Inflammatory macrophage treated with lipopolysaccharide for 1 hour (primary cell): Measurements from ENCODE around the gene SACS.
"Not testable (repeated sequence)": the region's sequence is repeated elsewhere in the genome, so short reads cannot be mapped to it uniquely, and the experiment has no call there.

ENCODE experiments used
- DNase-seq, 2 donors: peaks; one replicate each; pipeline ENCODE4 v3.0.0-alpha.2; 2020 to 2022

Gene SACS

DNA sequence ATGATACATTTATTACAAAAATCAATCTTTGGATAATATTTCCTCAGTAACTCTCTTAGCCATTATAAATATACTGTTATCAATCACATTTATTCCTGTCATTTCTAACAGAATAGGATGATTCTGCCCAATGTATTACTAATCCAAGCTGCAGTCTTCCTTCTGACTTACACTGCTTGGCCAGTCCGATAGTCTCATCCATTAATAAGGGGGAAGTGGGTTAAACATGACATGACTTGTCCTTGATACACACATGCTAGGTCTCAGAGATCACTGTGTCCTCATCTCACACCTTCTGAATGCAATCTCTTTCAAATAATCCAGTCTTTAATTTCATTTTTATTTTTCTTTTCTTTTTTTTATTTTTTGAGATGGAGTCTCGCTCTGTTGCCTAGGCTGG is 18.8 kb downstream of the SACS start:
- no peak for DNase-seq

DNA sequence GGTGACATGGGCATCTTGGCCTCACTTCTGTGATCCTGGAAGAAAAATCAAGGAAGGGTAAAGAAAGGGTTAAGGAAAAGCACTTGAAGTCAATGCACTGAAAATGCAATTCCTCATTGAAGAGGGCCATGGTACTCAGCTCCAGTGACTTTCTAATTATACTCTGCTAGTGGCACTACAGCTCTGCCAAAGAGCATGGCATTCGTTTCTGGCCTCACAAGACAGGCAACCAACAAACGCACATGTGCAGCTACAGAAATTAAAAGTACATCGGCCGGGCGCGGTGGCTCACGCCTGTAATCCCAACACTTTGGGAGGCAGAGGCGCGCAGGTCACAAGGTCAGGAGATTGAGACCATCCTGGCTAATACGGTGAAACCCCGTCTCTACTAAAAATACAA is 21.8 kb downstream of the SACS start:
- no peak for DNase-seq

DNA sequence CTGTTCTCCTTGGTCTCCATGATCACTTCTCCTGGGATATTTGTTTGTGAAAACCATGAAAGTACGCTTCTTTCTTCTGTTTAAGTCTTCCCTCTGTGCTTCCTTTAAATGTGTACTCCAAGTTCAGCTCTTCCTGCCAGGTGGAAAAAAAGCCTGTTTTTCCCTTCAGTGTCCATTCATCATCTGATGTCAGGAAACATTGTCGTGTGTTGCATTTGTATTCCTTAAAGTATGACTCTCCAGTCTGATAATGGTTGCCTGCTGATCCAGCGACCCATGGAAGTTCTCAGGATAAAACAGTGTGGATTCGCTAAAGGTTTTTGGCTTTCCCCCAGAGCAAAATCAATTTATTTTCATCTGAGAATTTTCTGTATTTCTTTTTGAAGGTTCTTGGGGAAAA is 22.3 kb downstream of the SACS start:
- DNase-seq: no peak

DNA sequence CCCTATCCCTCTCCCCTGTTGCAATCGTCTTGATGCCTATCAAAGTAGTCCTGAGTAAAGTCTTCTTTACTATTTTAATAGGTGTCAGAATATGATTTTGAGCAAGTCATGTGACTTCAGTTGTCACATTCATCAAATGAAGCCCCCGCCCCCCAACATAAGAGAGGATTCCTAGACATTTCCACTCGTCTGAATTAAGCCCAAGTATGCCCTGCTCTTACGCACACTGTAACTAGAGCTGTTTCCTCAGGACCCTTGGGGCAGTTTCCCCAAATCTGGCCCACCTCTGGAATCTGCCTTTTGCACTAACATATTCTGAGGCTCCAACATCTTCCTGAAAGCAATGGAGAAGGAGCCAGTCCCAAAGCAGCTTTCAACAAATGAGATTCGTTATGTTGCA is 25.5 kb downstream of the SACS start:
- DNase-seq: no peak

DNA sequence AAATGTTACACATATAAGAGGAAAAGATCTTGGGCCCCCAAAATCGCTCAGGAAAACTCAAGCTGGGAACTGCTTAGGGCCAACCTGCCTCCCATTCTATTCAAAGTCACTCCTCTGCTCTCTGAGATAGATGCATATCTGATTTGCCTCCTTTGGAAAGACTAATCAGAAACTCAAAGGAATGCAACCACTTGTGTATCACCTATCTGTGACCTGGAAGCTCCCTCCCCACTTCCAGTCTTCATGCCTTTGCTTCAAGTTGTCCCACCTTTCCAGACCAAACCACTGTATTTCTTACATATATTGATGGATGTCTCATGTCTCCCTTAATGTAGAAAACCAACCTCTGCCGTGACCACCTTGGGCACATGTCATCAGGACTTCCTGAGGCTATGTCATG is 32.3 kb downstream of the SACS start:
- DNase-seq: not testable (repeated sequence)

DNA sequence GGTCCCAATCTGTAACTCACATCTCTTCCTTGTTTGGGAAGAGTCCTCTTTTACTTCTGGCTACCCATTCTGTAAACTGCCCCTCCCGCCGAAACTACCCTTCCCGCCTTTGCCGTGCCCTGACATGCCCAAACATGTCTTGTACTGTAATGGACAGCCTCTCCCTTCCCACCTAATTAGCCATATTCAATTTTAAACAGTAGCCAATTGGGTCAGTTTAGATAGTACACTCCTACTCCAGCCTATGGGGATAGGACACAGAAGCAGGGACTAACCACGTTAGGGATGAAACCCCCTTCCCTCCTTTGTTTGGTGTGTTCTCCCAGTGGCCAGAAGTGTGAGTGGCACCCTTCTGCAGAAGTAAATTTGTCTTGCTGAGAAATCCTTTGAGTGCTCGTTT is 34.2 kb downstream of the SACS start:
- no peak for DNase-seq

DNA sequence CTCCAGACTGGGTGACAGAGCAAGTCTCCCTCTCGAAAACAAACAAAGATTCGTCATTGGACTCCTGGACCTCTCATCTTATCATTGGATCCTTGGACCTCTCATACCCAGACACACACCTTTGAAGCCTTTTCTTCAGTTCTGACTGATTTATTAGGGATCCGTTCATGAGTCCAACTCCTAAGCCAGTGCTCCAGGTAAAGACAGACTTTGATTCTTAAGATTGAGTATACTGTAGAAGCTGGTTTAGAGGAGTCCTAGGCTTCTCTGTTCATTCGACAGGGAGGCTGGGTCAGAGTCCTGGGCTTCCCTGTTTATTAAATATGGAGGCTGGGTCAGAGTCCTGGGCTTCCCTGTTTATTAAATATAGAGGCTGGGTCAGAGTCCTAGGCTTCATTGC is 38.7 kb downstream of the SACS start:
- DNase-seq: no peak

DNA sequence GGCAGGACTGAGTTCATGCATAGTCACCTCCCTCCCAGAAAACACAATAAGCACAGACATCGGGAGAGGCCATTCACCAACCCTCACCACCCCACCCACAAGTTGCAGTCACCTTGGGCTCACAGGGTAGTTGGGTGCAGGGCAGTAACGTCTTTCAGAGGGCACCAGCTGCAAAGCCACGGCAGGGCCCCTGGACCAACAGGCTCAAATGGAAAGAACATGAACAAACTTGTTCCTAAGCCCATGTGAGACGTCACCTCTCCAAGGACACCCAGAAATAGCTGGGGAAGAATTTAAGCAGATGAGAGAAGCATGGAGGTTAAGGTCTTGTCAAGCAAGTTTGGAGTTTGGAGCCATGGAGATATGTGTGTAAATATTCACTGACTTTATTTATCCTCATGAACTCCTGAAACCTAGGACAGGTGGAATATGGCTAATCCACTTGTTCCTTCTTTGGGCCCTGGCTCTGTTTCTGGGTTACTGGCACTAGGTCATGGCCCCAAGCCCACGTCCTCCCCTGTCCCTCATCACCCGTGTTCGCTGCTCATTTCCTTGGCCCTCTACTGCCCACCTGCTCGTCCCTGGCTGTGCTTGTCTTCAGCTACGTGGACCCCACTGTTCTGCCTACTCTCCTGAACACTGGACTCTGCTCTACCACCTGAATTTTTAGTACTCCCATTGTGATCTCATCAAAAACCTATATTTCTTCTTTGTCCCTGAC is 40.4 kb downstream of the SACS start:
- DNase-seq: no peak

DNA sequence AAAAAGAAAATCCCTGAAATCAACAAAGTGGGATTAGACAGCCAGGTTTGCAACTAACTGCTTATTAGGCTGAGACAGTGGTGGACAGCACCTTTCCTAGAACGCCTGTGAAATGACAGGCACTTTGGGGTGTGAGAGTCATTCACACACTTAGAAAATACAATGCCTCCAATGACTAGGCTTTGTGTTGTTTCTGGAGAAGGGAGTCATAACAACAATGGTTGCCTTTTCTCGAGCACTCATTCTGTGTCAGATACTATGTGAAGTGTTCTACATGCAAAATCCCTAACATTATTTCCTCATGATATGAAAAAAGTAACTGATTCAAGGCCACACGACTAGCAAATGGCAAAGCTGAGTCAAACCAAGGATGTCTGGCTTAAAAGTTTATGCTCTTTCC is 41.2 kb downstream of the SACS start:
- DNase-seq: no peak

DNA sequence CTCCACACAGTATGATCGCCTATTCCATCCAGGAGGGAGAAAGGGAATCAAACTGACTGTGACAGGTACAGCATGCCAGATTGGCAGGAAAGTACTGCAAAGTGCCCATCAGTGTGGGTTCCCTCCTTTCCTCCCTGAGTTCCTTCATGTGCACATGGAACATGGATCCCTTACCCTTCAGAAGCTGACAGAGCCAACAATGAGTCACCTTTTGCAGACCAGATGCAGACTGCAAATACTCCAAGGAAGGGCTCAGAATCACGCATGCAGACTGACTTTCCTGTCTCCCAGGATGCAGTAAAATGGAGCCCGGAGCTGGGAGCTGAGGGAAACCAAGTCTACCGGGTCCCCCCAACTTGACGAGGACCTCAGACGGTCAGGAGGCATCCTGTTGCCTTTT is 41.8 kb downstream of the SACS start:
- no peak for DNase-seq

DNA sequence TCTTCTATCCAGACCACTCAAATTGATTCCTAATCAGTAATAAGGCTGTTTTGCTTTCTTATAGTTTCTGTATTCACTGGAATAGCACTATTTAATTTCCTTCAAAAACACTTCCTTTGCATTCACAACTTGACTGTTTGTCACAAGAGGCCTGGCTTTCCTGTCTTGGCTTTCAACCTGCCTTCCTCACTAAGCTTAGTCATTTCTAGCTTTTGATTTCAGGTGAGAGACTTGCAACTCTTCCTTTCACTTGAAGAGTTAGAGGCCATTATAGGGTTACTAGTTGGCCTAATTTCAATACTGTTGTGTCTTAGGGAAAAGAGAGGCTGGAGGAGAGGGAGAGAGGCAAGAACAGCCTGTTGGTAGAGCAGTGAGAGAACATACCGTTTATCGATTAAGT is 47.0 kb downstream of the SACS start:
- no peak for DNase-seq

DNA sequence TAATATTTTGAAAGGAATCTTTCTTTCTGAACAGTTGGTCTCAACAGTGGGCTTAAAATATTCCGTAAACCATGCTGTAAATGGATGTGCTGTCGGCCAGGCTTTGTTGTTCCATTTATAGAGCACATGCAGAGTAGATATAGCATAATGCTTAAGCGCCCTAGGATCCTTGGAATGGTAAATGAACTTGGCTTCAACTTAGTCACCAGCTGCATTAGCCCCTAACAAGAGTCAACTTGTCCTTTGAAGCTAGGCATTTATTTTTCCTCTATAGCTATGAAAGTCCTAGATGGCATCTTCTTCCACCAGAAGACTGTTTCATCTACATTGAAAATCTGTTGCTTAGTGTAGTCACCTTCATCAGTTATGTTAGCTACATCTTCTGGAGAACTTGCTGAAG is 47.6 kb downstream of the SACS start:
- DNase-seq: no peak

DNA sequence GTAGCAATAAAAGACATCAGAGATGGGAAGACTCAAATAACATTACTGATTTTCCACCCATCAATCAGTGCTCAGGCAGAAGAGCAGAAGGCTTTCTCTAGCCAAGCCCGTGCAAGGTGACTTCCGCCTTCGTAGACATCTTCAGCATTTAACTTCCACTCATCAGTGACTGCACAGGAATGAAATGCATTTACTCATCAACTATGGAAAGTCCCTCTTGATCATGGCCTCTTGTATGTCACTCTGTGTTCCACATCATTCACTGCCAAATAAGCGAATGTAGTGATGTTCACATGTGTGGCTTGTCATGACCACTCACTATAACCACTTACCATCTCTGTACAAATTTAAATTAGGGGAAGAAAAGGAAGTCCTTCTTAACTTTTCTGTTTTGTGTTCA is 49.4 kb downstream of the SACS start:
- DNase-seq: peak in 1 of 2 donors; percentile 13

DNA sequence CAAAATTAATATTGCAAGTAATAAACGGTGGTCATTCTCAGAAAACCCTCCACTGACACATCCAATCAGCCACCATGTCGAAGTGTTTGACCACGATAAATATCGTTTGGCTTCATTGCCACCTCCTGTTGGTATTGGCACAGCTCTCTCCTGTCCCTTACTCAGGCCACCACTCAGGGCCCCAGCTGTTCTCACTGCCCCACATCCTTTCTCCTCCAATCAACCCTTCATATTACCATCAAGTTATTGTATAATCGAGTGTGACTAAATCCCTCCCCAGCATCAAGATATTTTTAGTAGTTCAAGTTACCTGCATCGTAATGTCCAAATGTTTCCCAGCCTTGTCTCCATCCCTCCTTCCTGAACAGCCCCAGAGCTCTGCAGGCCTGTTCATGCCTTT is 50.4 kb downstream of the SACS start:
- DNase-seq: no peak

DNA sequence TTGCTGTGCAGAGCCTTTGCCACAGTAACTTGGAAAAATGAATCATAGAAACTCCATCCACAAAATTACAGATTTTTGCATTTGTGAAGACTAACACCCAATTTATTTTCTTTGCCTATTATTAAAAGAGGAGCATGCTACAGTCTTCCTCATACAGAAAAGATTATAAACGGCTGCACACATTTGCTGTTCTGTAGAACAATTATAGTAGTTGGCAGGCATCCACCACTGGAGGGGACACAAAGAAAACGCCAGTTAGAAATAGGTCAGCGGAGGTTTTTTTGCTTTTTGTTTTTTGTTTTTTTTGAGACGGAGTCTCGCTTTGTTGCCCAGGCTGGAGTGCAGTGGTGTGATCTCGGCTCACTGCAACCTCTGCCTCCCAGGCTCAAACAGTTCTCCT is 51.6 kb downstream of the SACS start:
- no peak for DNase-seq

DNA sequence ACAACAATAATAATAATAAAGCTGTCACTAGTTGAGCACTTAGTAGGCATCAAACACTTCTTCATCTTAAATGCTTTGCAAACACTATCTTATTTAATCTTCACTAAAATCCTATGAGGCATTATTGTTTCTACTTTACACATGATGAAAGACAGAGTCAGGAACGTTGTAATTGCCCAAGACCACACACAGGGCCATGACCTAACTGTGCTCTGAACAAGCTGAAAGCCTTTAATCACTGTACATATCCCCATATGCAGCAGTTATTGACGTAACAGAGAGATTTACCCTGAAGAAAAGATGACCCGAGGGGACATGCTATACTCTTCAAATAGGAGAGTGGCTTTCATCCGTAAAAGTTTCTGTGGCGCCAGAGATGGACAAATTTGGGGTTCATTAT is 53.0 kb downstream of the SACS start:
- no peak for DNase-seq

DNA sequence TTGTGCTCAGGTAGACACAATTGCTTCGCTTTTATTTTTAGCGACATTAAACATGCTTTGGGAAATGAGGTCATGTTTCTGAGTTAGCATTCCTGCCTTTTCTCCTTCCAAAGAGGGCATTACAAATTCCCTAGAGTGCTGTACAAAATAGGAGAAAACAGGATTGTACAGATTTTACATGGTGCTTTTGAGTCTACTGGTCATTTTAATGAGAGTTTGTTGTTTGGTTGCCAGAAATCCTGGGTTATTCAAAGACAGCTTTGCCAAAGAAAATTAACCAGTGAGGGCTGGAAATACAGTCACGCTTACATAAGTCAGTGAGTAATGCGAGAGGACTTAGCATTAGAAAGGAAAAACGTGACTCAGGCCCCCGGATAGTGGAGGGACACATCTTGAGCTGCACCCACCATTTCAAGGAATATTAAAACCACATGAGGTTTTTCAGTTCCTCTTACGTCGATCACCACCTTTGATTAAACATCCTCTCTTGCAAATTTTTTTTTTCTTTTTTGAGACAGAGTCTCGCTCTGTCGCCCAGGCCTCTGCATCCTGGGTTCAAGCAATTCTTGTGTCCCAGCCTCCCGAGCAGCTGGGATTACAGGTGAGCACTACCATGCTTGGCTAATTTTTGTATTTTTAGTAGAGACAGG is 55.4 kb downstream of the SACS start:
- DNase-seq: peak; percentile 26 to 60

DNA sequence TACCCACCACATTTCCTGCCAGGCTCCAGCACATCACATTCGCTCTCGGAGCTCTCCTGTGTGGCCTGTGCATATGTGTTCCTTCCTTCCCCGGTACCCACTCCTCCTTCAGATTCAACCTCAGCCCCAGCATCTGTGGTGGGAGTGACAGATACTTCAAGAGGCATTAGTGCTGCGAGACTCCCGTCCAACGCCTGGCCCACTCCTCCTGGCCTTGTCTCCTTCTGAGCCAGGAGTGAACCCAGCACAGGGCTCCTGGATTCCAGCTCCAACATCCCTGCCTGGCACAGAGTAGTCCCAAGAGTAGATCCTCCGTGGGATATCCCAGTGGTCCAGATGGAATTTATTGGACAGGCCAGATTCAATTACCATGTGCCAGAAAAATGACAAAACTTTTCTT is 55.9 kb downstream of the SACS start:
- no peak for DNase-seq

DNA sequence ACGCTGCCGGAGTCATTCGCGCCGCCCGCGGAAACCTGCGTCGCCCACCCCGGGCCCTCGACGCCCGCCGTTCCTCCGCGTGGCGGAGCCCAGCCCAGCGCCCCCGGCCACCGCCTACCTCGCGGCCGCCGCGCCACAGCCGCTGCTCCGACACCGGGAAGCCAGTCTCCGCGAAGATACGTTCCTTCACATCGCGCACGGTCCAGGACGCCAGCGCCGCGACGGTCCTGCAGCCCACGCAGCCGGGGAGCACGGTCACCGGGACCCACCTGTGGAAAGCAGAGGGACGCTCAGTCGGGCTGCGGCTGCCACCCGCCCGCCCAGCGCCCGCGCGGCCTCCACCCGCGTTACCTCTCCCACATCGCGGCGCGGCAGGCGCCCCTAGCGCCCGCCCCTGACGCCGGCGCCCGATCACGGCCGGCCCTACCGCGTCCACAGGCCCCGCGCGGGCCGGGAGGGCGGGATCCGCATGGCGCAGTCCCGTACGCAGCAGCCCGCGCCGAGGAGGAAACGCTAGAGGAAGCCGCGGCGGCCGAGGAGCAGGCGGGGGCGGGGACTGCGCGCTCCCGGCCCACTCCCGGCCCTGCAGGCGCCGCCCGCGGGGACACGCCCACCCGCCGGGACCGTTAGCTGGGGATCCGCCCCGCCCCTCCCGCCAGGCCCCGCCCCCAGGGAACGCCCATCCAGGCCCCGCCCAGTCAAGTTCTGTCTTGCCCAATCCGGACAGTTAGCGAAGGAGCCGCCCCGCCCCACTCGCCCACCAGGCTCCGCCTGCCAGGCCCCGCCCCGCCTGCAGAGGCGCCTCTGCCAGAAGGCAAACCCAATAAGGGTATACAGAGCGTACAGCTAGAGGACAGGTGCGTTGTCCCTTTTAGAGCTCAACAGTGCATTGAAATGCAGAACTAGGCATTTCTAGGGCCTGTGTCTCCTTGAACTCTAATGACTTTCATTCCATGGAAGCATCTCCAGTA is 58.2 kb downstream of the SACS start:
- peak; percentile 90 to 96 for DNase-seq

DNA sequence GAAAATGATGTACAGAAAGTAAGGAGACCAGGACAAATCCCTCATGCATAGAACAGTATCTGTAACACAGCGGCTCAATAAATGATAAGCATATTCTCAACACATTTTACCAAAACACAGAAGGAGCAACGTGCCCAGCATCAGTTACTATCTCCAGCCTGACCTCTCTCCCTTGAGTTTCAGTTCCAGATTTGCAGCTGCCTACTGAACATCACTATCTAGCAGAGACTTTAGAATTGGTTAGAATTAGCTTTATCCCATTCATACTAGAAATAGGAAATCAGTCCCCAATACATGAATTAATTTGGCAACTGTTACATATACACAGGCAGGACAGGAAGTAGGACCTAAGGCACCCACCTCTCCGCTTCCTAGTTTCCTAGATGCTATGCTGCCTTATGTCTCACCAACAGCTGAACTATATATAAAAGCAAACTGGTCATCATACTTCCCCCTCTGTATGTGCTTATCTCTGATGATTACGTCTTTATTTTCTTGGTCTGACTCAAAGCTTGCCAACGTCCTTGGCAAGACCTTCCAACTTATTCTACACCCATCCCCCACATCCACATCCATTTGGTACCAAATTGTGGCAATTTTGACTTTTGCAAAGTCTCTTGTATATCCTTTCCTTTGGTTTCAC is 61.1 kb downstream of the SACS start:
- DNase-seq: peak in 1 of 2 donors; percentile 11

DNA sequence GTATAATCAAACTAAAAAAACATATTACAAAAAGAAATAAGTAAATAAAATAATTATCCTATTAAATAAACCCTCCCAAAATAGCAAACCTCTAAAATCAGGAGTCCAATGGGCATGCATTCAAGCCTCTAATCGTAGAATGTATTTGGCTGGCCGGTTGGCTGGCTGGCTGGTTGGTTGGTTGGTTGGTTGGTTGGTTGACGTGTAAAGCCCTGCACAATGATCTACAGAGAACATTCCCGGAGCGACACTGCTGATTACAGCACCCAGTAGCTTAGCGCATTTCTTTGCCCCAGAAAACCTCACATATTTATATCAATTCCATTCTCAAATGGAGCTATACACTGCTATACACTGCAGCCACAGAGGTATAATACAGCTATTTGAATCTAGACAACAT is 65.6 kb downstream of the SACS start:
- DNase-seq: no peak

DNA sequence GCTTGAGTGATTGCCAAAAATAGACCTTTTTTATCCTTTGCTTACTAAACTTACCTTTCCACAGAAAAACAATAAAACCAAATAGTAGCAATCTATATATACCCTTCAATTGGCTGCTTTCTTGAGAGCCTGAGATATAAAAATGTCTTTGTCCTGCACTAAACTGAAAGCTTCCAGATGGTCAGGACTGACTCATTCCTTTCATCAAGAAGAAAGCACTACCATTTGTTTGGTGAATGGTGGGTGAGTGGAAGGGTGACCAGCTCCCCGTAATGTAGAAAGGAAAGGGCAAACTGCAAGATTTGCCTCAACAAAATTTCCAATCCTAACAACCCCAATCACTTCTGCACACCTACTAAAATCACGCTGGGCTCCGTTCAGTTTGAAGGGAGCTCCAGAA is 67.8 kb downstream of the SACS start:
- DNase-seq: no peak

DNA sequence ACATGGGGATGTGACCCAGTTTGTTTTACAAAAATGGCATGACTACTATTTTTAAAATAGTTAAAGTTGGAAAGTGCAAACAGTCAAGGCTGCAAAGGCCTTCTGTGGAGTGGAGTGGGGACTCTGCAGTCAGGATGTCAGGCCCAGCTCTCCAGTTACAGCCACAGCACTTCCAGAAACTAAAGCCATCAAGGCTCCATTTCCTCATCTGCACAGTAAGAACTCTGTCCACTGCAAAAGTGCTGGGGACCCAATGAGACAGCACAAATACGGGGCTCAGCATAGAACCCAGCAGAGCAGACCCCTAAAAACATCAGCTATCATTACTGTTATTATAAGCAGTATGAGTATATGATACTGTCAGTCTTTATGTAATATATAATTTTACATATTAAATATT is 73.6 kb downstream of the SACS start:
- DNase-seq: no peak
